ENCODE measurements around the gene JAML. TPM values are rescaled to one million over a fixed set of nuclear protein-coding genes. Genes with fewer than 3 reads are reported as not detected.

The JAML gene
- total and polyA plus RNA-seq, 2 donors (not counting 1 experiment from before 2014, with no cell fraction given) = not detected

GRCh38 chr11:118207079-118207478 lies 17.7 kb downstream of the JAML start:
- Histone ChIP-seq H3K79me2 (ENCODE audit: control insufficient read depth, insufficient read depth, low read length) (no peaks in the 10 kb centered on the region), H3K27me3 (ENCODE audit: control insufficient read depth, insufficient read depth, low read length) (peaks cover 3% of the 10 kb centered on the region), H4K20me1 (ENCODE audit: control insufficient read depth, extremely low read depth, insufficient read depth, low read length) (no peaks in the 10 kb centered on the region), H3K9me3 (ENCODE audit: control insufficient read depth, insufficient read depth, low read depth, low read length) (no peaks in the 10 kb centered on the region), H3K4me3 (replicated peaks in 1 of 4; ENCODE audit: control extremely low read depth in 1 of 4, insufficient read depth in 1 of 4, low read depth in 3 of 4, low read length in 4 of 4) (no peak overlapping the region), H3K36me3 (ENCODE audit: control insufficient read depth, insufficient read depth, low read length) (no peaks in the 10 kb centered on the region), H3K27ac (ENCODE audit: insufficient read depth, low read length) (no peak overlapping the region), H2AFZ (ENCODE audit: low read length) (no peak overlapping the region), H3K4me2 (ENCODE audit: extremely low read depth, insufficient read depth, low read length) (no peak overlapping the region), H3K4me1 (ENCODE audit: control insufficient read depth, extremely low read depth, insufficient read depth, low read length) (no peaks in the 10 kb centered on the region), H3K9ac (ENCODE audit: insufficient read depth, low read length) (no peak overlapping the region)
- DNase-seq (ENCODE audit: low read depth in 2 of 2) = no peak
- TF ChIP-seq EZH2 (IDR thresholded peaks at IDR 0.05; ENCODE audit: low read length, missing control alignments) (no peak), CTCF (conservative IDR thresholded peaks at IDR 0.05 in 1 of 2, IDR thresholded peaks at IDR 0.05 in 1 of 2; ENCODE audit: low read depth in 1 of 2, low read length in 2 of 2) (no peak)

GRCh38 chr11:118206391-118207031 lies 18.3 kb downstream of the JAML start:
- Histone ChIP-seq H3K4me1 (ENCODE audit: control insufficient read depth, extremely low read depth, insufficient read depth, low read length) (no peaks in the 10 kb centered on the region), H3K4me3 (replicated peaks in 1 of 4; ENCODE audit: control extremely low read depth in 1 of 4, insufficient read depth in 1 of 4, low read depth in 3 of 4, low read length in 4 of 4) (no peak overlapping the region), H3K79me2 (ENCODE audit: control insufficient read depth, insufficient read depth, low read length) (no peaks in the 10 kb centered on the region), H2AFZ (ENCODE audit: low read length) (no peak overlapping the region), H3K9me3 (ENCODE audit: control insufficient read depth, insufficient read depth, low read depth, low read length) (no peaks in the 10 kb centered on the region), H3K27ac (ENCODE audit: insufficient read depth, low read length) (no peak overlapping the region), H4K20me1 (ENCODE audit: control insufficient read depth, extremely low read depth, insufficient read depth, low read length) (no peaks in the 10 kb centered on the region), H3K4me2 (ENCODE audit: extremely low read depth, insufficient read depth, low read length) (no peak overlapping the region), H3K9ac (ENCODE audit: insufficient read depth, low read length) (no peak overlapping the region), H3K36me3 (ENCODE audit: control insufficient read depth, insufficient read depth, low read length) (no peaks in the 10 kb centered on the region), H3K27me3 (ENCODE audit: control insufficient read depth, insufficient read depth, low read length) (peaks cover 3% of the 10 kb centered on the region)
- TF ChIP-seq EZH2 (IDR thresholded peaks at IDR 0.05; ENCODE audit: low read length, missing control alignments) (no peak), CTCF (conservative IDR thresholded peaks at IDR 0.05 in 1 of 2, IDR thresholded peaks at IDR 0.05 in 1 of 2; ENCODE audit: low read depth in 1 of 2, low read length in 2 of 2) (no peak)
- no peak for DNase-seq (ENCODE audit: low read depth in 2 of 2)

GRCh38 chr11:118205606-118206378 lies 19.0 kb downstream of the JAML start:
- Histone ChIP-seq H2AFZ (ENCODE audit: low read length) (no peak overlapping the region), H3K27me3 (ENCODE audit: control insufficient read depth, insufficient read depth, low read length) (peaks cover 3% of the 10 kb centered on the region), H3K9me3 (ENCODE audit: control insufficient read depth, insufficient read depth, low read depth, low read length) (no peaks in the 10 kb centered on the region), H3K9ac (ENCODE audit: insufficient read depth, low read length) (no peak overlapping the region), H3K4me3 (replicated peaks in 1 of 4; ENCODE audit: control extremely low read depth in 1 of 4, insufficient read depth in 1 of 4, low read depth in 3 of 4, low read length in 4 of 4) (no peak overlapping the region), H4K20me1 (ENCODE audit: control insufficient read depth, extremely low read depth, insufficient read depth, low read length) (no peaks in the 10 kb centered on the region), H3K4me2 (ENCODE audit: extremely low read depth, insufficient read depth, low read length) (no peak overlapping the region), H3K4me1 (ENCODE audit: control insufficient read depth, extremely low read depth, insufficient read depth, low read length) (no peaks in the 10 kb centered on the region), H3K79me2 (ENCODE audit: control insufficient read depth, insufficient read depth, low read length) (no peaks in the 10 kb centered on the region), H3K27ac (ENCODE audit: insufficient read depth, low read length) (no peak overlapping the region), H3K36me3 (ENCODE audit: control insufficient read depth, insufficient read depth, low read length) (no peaks in the 10 kb centered on the region)
- TF ChIP-seq EZH2 (IDR thresholded peaks at IDR 0.05; ENCODE audit: low read length, missing control alignments) = no peak
- TF ChIP-seq CTCF (conservative IDR thresholded peaks at IDR 0.05 in 1 of 2, IDR thresholded peaks at IDR 0.05 in 1 of 2; ENCODE audit: low read depth in 1 of 2, low read length in 2 of 2) = no peak
- no peak for DNase-seq (ENCODE audit: low read depth in 2 of 2)

All from fibroblast of lung (primary cell).